ENCODE results near the gene UBE2K.

The UBE2K gene

GRCh38 chr4:39689970-39690369, 8.0 kb upstream of the UBE2K start:
- H3K27ac ChIP-seq (ENCODE audit: extremely low read depth, low read depth, low read length) = no peak overlapping the region
- no peak for TF ChIP-seq GLIS1 (tag by site-specific recombination; IDR thresholded peaks at IDR 0.05)
- no peak for TF ChIP-seq ZBTB44 (tag by site-specific recombination; IDR thresholded peaks at IDR 0.05)
- TF ChIP-seq ZNF426 (tag by site-specific recombination; IDR thresholded peaks at IDR 0.05) = no peak

GRCh38 chr4:39698424-39699009, 581 bp downstream of the UBE2K start:
- H3K36me3 ChIP-seq (ENCODE audit: control insufficient read depth in 2 of 2, insufficient read depth in 1 of 2, low read length in 2 of 2) = peaks cover 8% of the 10 kb centered on the region in 2 experiments; a peak in 2 of 3 replicates
- peak overlapping the region; percentile 98 for H3K4me3 ChIP-seq (ENCODE audit: low read depth, low read length)
- POLR2A ChIA-PET = interaction anchor here (0.6 to 2.8 kb wide), 11 partner anchors 10 to 359 kb away, joined by 3 to 17 read pairs (median 4); partner anchors contain the start of genes LIAS, RPL9, SMIM14 and UGDH
- H3K27ac ChIP-seq (ENCODE audit: extremely low read depth, low read depth, low read length) = peak overlapping the region; percentile 88
- H3K9me3 ChIP-seq (ENCODE audit: control insufficient read depth, insufficient read depth, low read depth, low read length) = no peaks in the 10 kb centered on the region
- H3K4me1 ChIP-seq (ENCODE audit: control insufficient read depth, insufficient read depth, low read length) = no peaks in the 10 kb centered on the region; the same call in 1 of the 2 replicates
- CTCF ChIA-PET = interaction anchor here (0.7 to 0.9 kb wide), 3 partner anchors 47 to 1612 kb away, joined by 3 read pairs; partner anchors contain the start of gene PDS5A
- TF ChIP-seq ZNF488 (tag by site-specific recombination; IDR thresholded peaks at IDR 0.05) (no peak), ZBTB20 (tag by site-specific recombination; IDR thresholded peaks at IDR 0.05) (peak; percentile 37), ZNF341 (tag by site-specific recombination; IDR thresholded peaks at IDR 0.05; ENCODE audit: low read depth) (peak; percentile 28; the same call in 1 of the 2 replicates), ZNF501 (tag by site-specific recombination; IDR thresholded peaks at IDR 0.05) (peak; percentile 44; the same call in 1 of the 2 replicates), ZNF112 (tag by site-specific recombination; IDR thresholded peaks at IDR 0.05) (no peak), ZNF211 (tag by site-specific recombination; IDR thresholded peaks at IDR 0.05; ENCODE audit: low read depth) (no peak), GLIS2 (tag by site-specific recombination; IDR thresholded peaks at IDR 0.05) (peak; percentile 84), KLF16 (tag by site-specific recombination; IDR thresholded peaks at IDR 0.05) (0 out of 2 replicates have a peak, but pooled peaks have one; percentile 5), SP2 (tag by site-specific recombination; IDR thresholded peaks at IDR 0.05) (peak; percentile 66), IKZF3 (tag by site-specific recombination; IDR thresholded peaks at IDR 0.05) (peak; percentile 48; the same call in 1 of the 2 replicates), ZNF37A (tag by site-specific recombination; IDR thresholded peaks at IDR 0.05) (no peak), ZNF76 (tag by site-specific recombination; IDR thresholded peaks at IDR 0.05; ENCODE audit: borderline replicate concordance, low read depth) (0 out of 2 replicates have a peak, but pooled peaks have one; percentile 29), ZNF561 (tag by site-specific recombination; IDR thresholded peaks at IDR 0.05; ENCODE audit: borderline replicate concordance) (0 out of 2 replicates have a peak, but pooled peaks have one; percentile 26), ZNF335 (tag by site-specific recombination; conservative IDR thresholded peaks at IDR 0.05) (peak; percentile 95), ZEB2 (tag by site-specific recombination; IDR thresholded peaks at IDR 0.05) (0 out of 2 replicates have a peak, but pooled peaks have one; percentile 23), ZNF629 (tag by site-specific recombination; IDR thresholded peaks at IDR 0.05) (0 out of 2 replicates have a peak, but pooled peaks have one; percentile 31)
- TF ChIP-seq, protein P1, sequence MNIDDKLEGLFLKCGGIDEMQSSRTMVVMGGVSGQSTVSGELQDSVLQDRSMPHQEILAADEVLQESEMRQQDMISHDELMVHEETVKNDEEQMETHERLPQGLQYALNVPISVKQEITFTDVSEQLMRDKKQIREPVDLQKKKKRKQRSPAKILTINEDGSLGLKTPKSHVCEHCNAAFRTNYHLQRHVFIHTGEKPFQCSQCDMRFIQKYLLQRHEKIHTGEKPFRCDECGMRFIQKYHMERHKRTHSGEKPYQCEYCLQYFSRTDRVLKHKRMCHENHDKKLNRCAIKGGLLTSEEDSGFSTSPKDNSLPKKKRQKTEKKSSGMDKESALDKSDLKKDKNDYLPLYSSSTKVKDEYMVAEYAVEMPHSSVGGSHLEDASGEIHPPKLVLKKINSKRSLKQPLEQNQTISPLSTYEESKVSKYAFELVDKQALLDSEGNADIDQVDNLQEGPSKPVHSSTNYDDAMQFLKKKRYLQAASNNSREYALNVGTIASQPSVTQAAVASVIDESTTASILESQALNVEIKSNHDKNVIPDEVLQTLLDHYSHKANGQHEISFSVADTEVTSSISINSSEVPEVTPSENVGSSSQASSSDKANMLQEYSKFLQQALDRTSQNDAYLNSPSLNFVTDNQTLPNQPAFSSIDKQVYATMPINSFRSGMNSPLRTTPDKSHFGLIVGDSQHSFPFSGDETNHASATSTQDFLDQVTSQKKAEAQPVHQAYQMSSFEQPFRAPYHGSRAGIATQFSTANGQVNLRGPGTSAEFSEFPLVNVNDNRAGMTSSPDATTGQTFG (tag by site-specific recombination; IDR thresholded peaks at IDR 0.05; ENCODE audit: borderline replicate concordance) = no peak
- TF ChIP-seq, protein P2, sequence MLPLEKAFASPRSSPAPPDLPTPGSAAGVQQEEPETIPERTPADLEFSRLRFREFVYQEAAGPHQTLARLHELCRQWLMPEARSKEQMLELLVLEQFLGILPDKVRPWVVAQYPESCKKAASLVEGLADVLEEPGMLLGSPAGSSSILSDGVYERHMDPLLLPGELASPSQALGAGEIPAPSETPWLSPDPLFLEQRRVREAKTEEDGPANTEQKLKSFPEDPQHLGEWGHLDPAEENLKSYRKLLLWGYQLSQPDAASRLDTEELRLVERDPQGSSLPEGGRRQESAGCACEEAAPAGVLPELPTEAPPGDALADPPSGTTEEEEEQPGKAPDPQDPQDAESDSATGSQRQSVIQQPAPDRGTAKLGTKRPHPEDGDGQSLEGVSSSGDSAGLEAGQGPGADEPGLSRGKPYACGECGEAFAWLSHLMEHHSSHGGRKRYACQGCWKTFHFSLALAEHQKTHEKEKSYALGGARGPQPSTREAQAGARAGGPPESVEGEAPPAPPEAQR (tag by site-specific recombination; IDR thresholded peaks at IDR 0.05) = no peak
- TF ChIP-seq, protein P3, sequence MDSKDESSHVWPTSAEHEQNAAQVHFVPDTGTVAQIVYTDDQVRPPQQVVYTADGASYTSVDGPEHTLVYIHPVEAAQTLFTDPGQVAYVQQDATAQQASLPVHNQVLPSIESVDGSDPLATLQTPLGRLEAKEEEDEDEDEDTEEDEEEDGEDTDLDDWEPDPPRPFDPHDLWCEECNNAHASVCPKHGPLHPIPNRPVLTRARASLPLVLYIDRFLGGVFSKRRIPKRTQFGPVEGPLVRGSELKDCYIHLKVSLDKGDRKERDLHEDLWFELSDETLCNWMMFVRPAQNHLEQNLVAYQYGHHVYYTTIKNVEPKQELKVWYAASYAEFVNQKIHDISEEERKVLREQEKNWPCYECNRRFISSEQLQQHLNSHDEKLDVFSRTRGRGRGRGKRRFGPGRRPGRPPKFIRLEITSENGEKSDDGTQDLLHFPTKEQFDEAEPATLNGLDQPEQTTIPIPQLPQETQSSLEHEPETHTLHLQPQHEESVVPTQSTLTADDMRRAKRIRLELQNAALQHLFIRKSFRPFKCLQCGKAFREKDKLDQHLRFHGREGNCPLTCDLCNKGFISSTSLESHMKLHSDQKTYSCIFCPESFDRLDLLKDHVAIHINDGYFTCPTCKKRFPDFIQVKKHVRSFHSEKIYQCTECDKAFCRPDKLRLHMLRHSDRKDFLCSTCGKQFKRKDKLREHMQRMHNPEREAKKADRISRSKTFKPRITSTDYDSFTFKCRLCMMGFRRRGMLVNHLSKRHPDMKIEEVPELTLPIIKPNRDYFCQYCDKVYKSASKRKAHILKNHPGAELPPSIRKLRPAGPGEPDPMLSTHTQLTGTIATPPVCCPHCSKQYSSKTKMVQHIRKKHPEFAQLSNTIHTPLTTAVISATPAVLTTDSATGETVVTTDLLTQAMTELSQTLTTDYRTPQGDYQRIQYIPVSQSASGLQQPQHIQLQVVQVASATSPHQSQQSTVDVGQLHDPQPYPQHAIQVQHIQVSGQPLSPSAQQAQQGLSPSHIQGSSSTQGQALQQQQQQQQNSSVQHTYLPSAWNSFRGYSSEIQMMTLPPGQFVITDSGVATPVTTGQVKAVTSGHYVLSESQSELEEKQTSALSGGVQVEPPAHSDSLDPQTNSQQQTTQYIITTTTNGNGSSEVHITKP (tag by site-specific recombination; IDR thresholded peaks at IDR 0.05) = peak; percentile 91

More at GRCh38 chr4:39689970-39690369, 8.0 kb upstream of the UBE2K start:
- ChIA-PET POLR2A (no interaction called here), CTCF (no interaction called here)
- H3K9me3 ChIP-seq (ENCODE audit: control insufficient read depth, insufficient read depth, low read depth, low read length) = no peaks in the 10 kb centered on the region
- no peaks in the 10 kb centered on the region for H3K4me1 ChIP-seq (ENCODE audit: control insufficient read depth, insufficient read depth, low read length)
- H3K4me3 ChIP-seq (ENCODE audit: low read depth, low read length) = no peak overlapping the region
- no peaks in the 10 kb centered on the region for H3K36me3 ChIP-seq (ENCODE audit: control insufficient read depth in 2 of 2, insufficient read depth in 1 of 2, low read length in 2 of 2)

All from HEK293 (cell line).